ENCODE results near the gene LASP1.
A peak's percentile ranks its signal among the peaks of the same experiment; 100 is the strongest.
"Not testable (repeated sequence)": the region's sequence is repeated elsewhere in the genome, so short reads cannot be mapped to it uniquely, and the experiment has no call there.

The LASP1 gene

DNA sequence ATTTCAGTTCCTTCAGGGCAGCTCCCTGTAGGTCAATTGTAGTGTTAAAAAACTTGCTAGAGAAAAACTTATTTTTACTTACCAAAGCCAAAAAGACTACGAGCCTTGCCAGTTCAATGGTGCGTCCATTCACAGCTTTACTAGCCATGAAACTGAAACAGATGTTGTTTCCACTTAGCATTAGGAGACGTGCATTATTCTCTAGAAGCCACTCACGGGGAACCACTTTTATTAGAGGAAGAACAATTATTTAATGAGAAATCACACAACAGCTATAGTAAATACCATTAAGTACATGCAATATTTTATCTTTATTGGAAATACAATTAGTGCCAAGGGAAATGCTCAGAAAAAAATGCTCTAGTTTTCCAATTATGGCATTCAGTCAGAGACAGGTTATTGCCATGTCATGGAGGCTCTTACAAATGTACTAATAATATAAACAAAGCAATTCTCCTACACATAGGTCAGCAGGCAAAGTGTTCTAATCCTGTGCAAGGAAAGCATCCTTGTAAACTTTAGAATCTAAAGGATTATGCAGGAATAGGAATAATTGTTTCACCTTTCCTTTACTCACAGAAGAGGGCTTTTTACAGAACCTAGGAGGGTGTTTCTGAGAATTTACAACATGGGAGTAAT is 73.0 kb downstream of the LASP1 start:
- H3K9me3 ChIP-seq (ENCODE audit: control insufficient read depth, insufficient read depth, low read length) = no peaks in the 10 kb centered on the region
- H3K9ac ChIP-seq (ENCODE audit: low read depth, low read length) = no peak overlapping the region
- H3K27ac ChIP-seq (ENCODE audit: low read depth, low read length) = no peak overlapping the region
- H3K4me1 ChIP-seq (ENCODE audit: control insufficient read depth, insufficient read depth, low read length) = 0 out of 2 replicates have a peak, but pooled peaks cover 4% of the 10 kb centered on the region
- no peaks in the 10 kb centered on the region for H3K27me3 ChIP-seq (ENCODE audit: control insufficient read depth, insufficient read depth, low read length)
- no peaks in the 10 kb centered on the region for H3K36me3 ChIP-seq (ENCODE audit: control insufficient read depth, insufficient read depth, low read length)
- H3K4me3 ChIP-seq (ENCODE audit: low read depth, low read length) = no peak overlapping the region

DNA sequence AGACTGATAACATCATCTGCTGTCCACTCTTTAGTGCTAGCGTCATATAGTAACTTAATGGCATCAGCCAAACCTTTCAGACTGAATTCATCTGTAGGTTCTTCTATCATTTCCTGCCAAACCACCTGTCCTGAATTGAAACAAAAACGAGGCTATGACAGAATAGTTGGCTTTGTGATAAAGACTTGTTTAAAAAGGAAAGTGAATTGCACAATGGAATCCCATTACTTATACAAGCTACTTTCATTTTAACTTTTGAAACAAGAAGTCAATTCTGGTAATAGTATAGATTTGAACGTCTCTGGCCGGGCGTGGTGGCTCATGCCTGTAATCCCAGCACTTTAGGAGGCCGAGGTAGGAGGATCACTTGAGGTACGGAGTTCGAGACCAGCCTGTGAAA is 73.7 kb downstream of the LASP1 start:
- Histone ChIP-seq H3K9ac (ENCODE audit: low read depth, low read length) (no peak overlapping the region), H3K27me3 (ENCODE audit: control insufficient read depth, insufficient read depth, low read length) (no peaks in the 10 kb centered on the region), H3K27ac (ENCODE audit: low read depth, low read length) (no peak overlapping the region), H3K4me1 (ENCODE audit: control insufficient read depth, insufficient read depth, low read length) (0 out of 2 replicates have a peak, but pooled peaks cover under 1% of the 10 kb centered on the region), H3K9me3 (ENCODE audit: control insufficient read depth, insufficient read depth, low read length) (no peaks in the 10 kb centered on the region), H3K36me3 (ENCODE audit: control insufficient read depth, insufficient read depth, low read length) (no peaks in the 10 kb centered on the region), H3K4me3 (ENCODE audit: low read depth, low read length) (no peak overlapping the region)

DNA sequence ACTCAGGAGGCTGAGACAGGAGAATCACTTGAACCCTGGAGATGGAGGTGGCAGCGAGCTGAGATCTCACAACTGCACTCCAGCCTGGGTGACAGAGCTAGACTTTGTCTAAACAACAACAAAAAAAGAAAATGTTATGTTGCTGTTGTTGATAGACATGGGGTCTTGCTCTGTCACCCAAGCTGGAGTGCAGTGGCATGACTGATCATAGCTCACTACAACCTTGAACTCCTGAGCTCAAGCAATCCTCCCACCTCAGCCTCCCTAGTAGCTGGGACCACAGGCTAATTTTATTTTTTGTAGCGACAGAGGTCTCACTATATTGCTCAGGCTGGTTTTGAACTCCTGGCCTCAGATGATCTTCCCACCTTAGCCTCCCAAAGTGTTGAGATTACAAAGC is 77.3 kb downstream of the LASP1 start:
- H3K27me3 ChIP-seq (ENCODE audit: control insufficient read depth, insufficient read depth, low read length) = no peaks in the 10 kb centered on the region
- H3K9me3 ChIP-seq (ENCODE audit: control insufficient read depth, insufficient read depth, low read length) = no peaks in the 10 kb centered on the region
- no peaks in the 10 kb centered on the region for H3K36me3 ChIP-seq (ENCODE audit: control insufficient read depth, insufficient read depth, low read length)
- no peak overlapping the region for H3K9ac ChIP-seq (ENCODE audit: low read depth, low read length)
- H3K4me3 ChIP-seq (ENCODE audit: low read depth, low read length) = no peak overlapping the region
- H3K27ac ChIP-seq (ENCODE audit: low read depth, low read length) = no peak overlapping the region
- H3K4me1 ChIP-seq (ENCODE audit: control insufficient read depth, insufficient read depth, low read length) = no peaks in the 10 kb centered on the region

DNA sequence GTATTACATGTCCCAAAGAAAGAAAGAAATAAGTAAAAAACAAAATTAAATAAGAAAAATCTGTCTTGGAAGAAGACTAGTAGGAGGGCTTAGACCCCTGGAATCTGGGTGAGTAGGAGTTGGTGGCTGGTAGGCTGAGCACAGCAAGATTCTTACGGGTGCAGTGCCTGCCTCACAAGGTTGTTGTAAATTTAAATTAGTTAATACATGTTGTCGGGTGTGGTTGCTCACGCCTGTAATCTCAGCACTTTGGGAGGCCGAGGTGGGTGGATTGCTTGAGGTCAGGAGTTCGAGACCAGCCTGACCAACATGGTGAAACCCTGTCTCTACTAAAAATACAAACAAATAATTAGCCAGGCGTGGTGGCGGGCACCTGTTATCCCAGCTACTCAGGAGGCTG is 83.9 kb downstream of the LASP1 start:
- H3K36me3 ChIP-seq (ENCODE audit: control insufficient read depth, insufficient read depth, low read length); H3K4me3 ChIP-seq (ENCODE audit: low read depth, low read length); H3K9me3 ChIP-seq (ENCODE audit: control insufficient read depth, insufficient read depth, low read length); H3K27ac ChIP-seq (ENCODE audit: low read depth, low read length); H3K4me1 ChIP-seq (ENCODE audit: control insufficient read depth, insufficient read depth, low read length); H3K27me3 ChIP-seq (ENCODE audit: control insufficient read depth, insufficient read depth, low read length); H3K9ac ChIP-seq (ENCODE audit: low read depth, low read length): not testable (repeated sequence)

DNA sequence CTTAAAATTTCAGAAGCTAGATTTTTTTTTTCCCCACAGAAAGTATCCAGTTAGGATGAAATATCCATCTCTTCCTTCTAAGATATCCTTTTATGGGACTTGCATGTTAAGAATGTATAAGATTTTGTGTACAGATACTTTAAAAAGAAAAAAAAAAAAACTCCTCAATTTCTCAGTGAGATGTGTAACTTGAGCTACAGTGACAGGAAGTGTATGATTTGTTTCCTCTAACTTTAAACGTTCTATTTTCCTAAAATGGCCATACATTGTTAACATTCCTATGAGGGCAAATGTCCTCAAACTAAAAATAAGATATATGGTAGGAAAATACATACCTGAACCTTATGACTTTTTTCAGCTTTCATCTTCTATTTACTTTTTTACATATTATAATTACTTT is 88.5 kb downstream of the LASP1 start:
- no peak overlapping the region for H3K27ac ChIP-seq (ENCODE audit: low read depth, low read length)
- H3K9me3 ChIP-seq (ENCODE audit: control insufficient read depth, insufficient read depth, low read length) = no peaks in the 10 kb centered on the region
- H3K27me3 ChIP-seq (ENCODE audit: control insufficient read depth, insufficient read depth, low read length) = no peaks in the 10 kb centered on the region
- H3K9ac ChIP-seq (ENCODE audit: low read depth, low read length) = no peak overlapping the region
- no peaks in the 10 kb centered on the region for H3K4me1 ChIP-seq (ENCODE audit: control insufficient read depth, insufficient read depth, low read length)
- H3K36me3 ChIP-seq (ENCODE audit: control insufficient read depth, insufficient read depth, low read length) = no peaks in the 10 kb centered on the region
- H3K4me3 ChIP-seq (ENCODE audit: low read depth, low read length) = no peak overlapping the region

DNA sequence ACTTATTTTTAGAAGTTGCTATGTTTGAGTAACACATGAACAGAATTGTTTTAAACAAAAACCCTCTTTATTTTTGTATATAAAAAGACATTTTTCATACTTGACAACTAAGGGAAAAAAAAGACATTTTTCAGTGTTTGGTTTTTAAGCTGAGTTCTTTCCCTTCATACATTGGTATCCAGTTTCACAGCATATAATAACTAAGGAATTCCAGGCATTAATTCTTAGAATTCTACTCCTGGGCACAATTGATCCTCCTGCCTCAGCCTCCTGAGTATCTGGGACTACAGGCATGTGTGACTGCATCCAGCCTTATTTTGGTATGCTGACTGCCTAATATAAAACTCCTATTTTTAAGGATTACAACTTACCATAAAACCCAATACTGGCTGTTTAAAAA is 88.9 kb downstream of the LASP1 start:
- Histone ChIP-seq H3K4me3 (ENCODE audit: low read depth, low read length) (no peak overlapping the region), H3K9me3 (ENCODE audit: control insufficient read depth, insufficient read depth, low read length) (no peaks in the 10 kb centered on the region), H3K9ac (ENCODE audit: low read depth, low read length) (no peak overlapping the region), H3K4me1 (ENCODE audit: control insufficient read depth, insufficient read depth, low read length) (no peaks in the 10 kb centered on the region), H3K27ac (ENCODE audit: low read depth, low read length) (no peak overlapping the region), H3K36me3 (ENCODE audit: control insufficient read depth, insufficient read depth, low read length) (no peaks in the 10 kb centered on the region), H3K27me3 (ENCODE audit: control insufficient read depth, insufficient read depth, low read length) (no peaks in the 10 kb centered on the region)

DNA sequence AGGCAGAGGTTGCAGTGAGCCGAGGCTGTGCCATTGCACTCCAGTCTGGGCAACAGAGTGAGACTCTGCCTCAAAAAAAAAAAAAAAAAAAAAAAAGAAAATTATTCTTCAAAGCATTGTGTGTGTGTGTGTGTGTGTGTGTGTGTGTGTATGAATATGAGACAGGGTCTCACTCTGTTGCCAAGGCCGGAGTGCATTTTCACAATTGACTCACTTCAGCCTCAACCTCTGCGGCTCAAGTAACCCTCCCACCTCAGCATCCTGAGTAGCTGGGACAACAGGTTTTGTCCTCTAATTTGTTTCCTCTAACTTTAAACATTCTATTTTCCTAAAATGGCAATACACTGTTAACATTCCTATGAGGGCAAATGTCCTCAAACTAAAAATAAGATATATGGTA is 89.7 kb downstream of the LASP1 start:
- no peak overlapping the region for H3K27ac ChIP-seq (ENCODE audit: low read depth, low read length)
- no peaks in the 10 kb centered on the region for H3K9me3 ChIP-seq (ENCODE audit: control insufficient read depth, insufficient read depth, low read length)
- no peak overlapping the region for H3K9ac ChIP-seq (ENCODE audit: low read depth, low read length)
- H3K4me1 ChIP-seq (ENCODE audit: control insufficient read depth, insufficient read depth, low read length) = no peaks in the 10 kb centered on the region
- H3K4me3 ChIP-seq (ENCODE audit: low read depth, low read length) = no peak overlapping the region
- no peaks in the 10 kb centered on the region for H3K27me3 ChIP-seq (ENCODE audit: control insufficient read depth, insufficient read depth, low read length)
- H3K36me3 ChIP-seq (ENCODE audit: control insufficient read depth, insufficient read depth, low read length) = no peaks in the 10 kb centered on the region

DNA sequence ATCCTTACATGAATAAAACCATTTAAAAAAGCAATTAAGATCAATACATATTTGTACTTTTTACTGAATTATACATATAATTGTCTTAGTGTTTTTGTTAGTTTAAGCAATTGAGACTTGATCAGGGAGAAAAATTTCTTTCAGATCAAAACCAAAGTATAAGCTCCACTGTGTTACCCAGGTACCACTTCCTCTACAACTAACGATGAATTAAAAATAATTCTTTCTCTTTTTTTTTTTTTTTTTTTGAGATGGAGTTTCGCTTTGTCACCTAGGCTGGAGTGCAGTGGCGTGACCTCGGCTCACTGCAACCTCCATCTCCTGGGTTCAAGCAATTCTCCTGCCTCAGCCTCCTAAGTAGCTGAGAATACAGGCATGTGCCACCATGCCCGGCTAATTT is 90.5 kb downstream of the LASP1 start:
- H3K36me3 ChIP-seq (ENCODE audit: control insufficient read depth, insufficient read depth, low read length) = no peaks in the 10 kb centered on the region
- no peak overlapping the region for H3K4me3 ChIP-seq (ENCODE audit: low read depth, low read length)
- no peaks in the 10 kb centered on the region for H3K9me3 ChIP-seq (ENCODE audit: control insufficient read depth, insufficient read depth, low read length)
- H3K4me1 ChIP-seq (ENCODE audit: control insufficient read depth, insufficient read depth, low read length) = no peaks in the 10 kb centered on the region
- H3K9ac ChIP-seq (ENCODE audit: low read depth, low read length) = no peak overlapping the region
- H3K27ac ChIP-seq (ENCODE audit: low read depth, low read length) = no peak overlapping the region
- no peaks in the 10 kb centered on the region for H3K27me3 ChIP-seq (ENCODE audit: control insufficient read depth, insufficient read depth, low read length)

DNA sequence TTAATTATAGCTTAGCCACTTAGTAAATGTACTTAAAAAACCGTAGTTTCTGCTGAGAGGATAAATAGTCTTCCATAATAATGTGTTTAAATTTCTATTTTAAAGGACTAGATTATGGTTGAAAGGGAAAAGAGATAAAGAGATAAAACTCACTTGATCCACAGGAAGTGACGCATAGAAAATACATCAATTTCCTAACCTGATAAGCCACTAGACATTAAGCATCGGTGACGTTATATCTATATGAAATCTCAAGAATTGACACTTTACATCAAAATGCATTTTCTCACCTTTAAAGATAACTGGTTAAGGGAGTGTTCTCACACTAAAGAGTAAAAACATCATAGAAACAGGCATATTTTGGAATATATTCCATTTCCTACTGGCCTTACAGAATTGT is 91.6 kb downstream of the LASP1 start:
- no peaks in the 10 kb centered on the region for H3K9me3 ChIP-seq (ENCODE audit: control insufficient read depth, insufficient read depth, low read length)

DNA sequence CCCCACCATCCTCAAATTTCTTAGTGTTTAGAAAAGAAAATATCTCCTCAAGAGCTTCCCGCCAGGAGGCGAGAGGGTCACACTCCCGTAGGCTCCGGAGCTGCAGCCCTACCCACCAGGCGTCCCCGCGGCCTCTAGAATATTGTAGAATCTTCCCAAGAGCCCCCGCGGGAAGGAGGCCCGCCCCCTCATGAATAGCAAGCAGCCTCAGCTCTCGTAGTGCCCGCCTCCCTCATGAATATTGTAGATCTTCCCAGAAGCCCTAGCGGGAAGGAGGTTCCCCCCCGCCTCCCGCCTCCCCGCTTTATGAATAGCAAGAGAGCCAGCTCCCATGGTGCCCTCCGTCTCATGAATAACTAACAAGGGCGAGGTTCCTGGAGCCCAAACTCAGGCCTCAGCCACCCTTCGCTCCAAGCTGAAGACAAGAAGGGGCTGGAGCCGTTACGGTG is 97.5 kb downstream of the LASP1 start, which contains the start of gene FBXO47:
TSS of gene FBXO47 (minus strand) at position 114 of the 449 bp plus-strand sequence. CDS start 4,378 bp downstream, outside the sequence.
- H3K36me3 ChIP-seq (ENCODE audit: control insufficient read depth, insufficient read depth, low read length) = no peaks in the 10 kb centered on the region
- H3K27me3 ChIP-seq (ENCODE audit: control insufficient read depth, insufficient read depth, low read length) = no peaks in the 10 kb centered on the region
- H3K4me3 ChIP-seq (ENCODE audit: low read depth, low read length) = peak within 1 kb of the TSS; percentile 40
- no peak within 1 kb of the TSS for H3K9ac ChIP-seq (ENCODE audit: low read depth, low read length)
- H3K27ac ChIP-seq (ENCODE audit: low read depth, low read length) = no peak within 1 kb of the TSS
- H3K4me1 ChIP-seq (ENCODE audit: control insufficient read depth, insufficient read depth, low read length) = peaks cover 3% of the 10 kb centered on the region
- H3K9me3 ChIP-seq (ENCODE audit: control insufficient read depth, insufficient read depth, low read length) = no peaks in the 10 kb centered on the region

More for the DNA sequence above, 91.6 kb downstream of the LASP1 start:
- Histone ChIP-seq H3K27me3 (ENCODE audit: control insufficient read depth, insufficient read depth, low read length) (no peaks in the 10 kb centered on the region), H3K9ac (ENCODE audit: low read depth, low read length) (no peak overlapping the region), H3K36me3 (ENCODE audit: control insufficient read depth, insufficient read depth, low read length) (no peaks in the 10 kb centered on the region), H3K27ac (ENCODE audit: low read depth, low read length) (no peak overlapping the region), H3K4me3 (ENCODE audit: low read depth, low read length) (no peak overlapping the region), H3K4me1 (ENCODE audit: control insufficient read depth, insufficient read depth, low read length) (no peaks in the 10 kb centered on the region)

DNA sequence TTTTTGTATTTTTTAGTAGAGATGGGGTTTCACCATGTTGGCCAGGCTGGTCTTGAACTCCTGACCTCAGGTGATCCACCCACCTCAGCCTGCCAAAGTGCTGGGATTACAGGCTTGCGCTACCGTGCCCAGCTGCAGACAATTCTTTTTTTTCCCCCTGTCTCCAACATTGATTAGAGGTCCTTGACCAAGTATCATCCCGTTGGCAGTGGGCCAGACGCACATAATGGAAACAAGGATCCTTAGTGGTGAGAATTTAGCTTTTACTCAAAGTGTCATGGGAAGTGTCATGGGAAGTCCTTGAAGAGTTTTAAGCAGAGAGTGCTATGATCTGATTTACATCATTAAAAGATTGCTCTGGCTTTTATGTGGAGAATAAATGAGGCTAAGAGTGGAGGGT is 99.4 kb downstream of the LASP1 start:
- H3K4me1 ChIP-seq (ENCODE audit: control insufficient read depth, insufficient read depth, low read length) = peaks cover 7% of the 10 kb centered on the region
- H3K9ac ChIP-seq (ENCODE audit: low read depth, low read length) = no peak overlapping the region
- no peaks in the 10 kb centered on the region for H3K9me3 ChIP-seq (ENCODE audit: control insufficient read depth, insufficient read depth, low read length)
- no peak overlapping the region for H3K27ac ChIP-seq (ENCODE audit: low read depth, low read length)
- no peak overlapping the region for H3K4me3 ChIP-seq (ENCODE audit: low read depth, low read length)
- no peaks in the 10 kb centered on the region for H3K36me3 ChIP-seq (ENCODE audit: control insufficient read depth, insufficient read depth, low read length)
- H3K27me3 ChIP-seq (ENCODE audit: control insufficient read depth, insufficient read depth, low read length) = no peaks in the 10 kb centered on the region
